BE2C (cell line): ENCODE results near the gene CAMK2D.

Experiments
- DNase-seq: peaks from one replicate; pipeline ENCODE4 v3.0.0-alpha.2; 2020
- H3K27me3 ChIP-seq: fragments of 250-450 bp; sonication (Bioruptor Pico); 2 replicates; pipeline ENCODE4 v1.5.1; 2020; ENCODE audit warnings: mild to moderate bottlenecking
- H3K36me3 ChIP-seq: fragments of 250-450 bp; sonication (Bioruptor Pico); 2 replicates; pipeline ENCODE4 v1.5.1; 2020; ENCODE audit warnings: mild to moderate bottlenecking
- H3K4me1 ChIP-seq: fragments of 250-450 bp; sonication (Bioruptor Pico); 2 replicates; pipeline ENCODE4 v1.5.1; 2020
- H3K4me3 ChIP-seq: 2 replicates; pipeline ENCODE4 v1.5.1; 2011; ENCODE audit warnings: low read depth, low read length
- H3K9me3 ChIP-seq: fragments of 250-450 bp; sonication (Bioruptor Pico); 2 replicates; pipeline ENCODE4 v1.5.1; 2020
- TF ChIP-seq, protein P1 (sequence below): IDR thresholded peaks from 2 replicates; pipeline ENCODE4 v1.5.1; 2012; ENCODE audit warnings: mild to moderate bottlenecking, low read depth, low read length

Gene CAMK2D

DNA sequence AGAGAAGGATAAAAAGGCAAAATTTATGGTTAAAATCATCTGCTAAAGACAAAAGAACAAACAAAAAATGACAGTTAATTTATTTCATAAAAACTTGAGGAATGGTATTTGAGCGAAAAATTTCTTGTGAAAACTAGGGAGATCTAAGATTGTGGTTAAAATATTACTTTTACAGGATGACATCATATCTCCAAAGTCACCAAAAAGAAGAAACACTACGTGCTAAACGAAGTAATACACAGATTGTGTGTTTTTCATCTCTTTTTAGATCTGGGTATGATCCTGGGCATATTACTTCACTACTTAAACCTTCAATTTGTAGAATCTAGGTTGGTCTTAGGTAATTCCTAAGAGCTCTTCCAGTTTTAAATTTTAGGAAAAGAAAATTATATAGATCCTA, 107.7 kb downstream of the CAMK2D start:
- Histone ChIP-seq H3K27me3 (no peaks in the 10 kb centered on the region), H3K9me3 (no peaks in the 10 kb centered on the region), H3K4me1 (no peaks in the 10 kb centered on the region; the same call in 1 of the 2 replicates), H3K36me3 (no peaks in the 10 kb centered on the region), H3K4me3 (no peak overlapping the region)
- TF ChIP-seq, protein P1, sequence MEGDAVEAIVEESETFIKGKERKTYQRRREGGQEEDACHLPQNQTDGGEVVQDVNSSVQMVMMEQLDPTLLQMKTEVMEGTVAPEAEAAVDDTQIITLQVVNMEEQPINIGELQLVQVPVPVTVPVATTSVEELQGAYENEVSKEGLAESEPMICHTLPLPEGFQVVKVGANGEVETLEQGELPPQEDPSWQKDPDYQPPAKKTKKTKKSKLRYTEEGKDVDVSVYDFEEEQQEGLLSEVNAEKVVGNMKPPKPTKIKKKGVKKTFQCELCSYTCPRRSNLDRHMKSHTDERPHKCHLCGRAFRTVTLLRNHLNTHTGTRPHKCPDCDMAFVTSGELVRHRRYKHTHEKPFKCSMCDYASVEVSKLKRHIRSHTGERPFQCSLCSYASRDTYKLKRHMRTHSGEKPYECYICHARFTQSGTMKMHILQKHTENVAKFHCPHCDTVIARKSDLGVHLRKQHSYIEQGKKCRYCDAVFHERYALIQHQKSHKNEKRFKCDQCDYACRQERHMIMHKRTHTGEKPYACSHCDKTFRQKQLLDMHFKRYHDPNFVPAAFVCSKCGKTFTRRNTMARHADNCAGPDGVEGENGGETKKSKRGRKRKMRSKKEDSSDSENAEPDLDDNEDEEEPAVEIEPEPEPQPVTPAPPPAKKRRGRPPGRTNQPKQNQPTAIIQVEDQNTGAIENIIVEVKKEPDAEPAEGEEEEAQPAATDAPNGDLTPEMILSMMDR: no peak
- no peak for DNase-seq

- TF ChIP-seq, protein P1: no peak
- no peak overlapping the region for H3K4me3 ChIP-seq
- H3K9me3 ChIP-seq: no peaks in the 10 kb centered on the region
- peaks cover 11% of the 10 kb centered on the region for H3K4me1 ChIP-seq
- H3K36me3 ChIP-seq: no peaks in the 10 kb centered on the region
- no peaks in the 10 kb centered on the region for H3K27me3 ChIP-seq
- no peak for DNase-seq
Measured at GRCh38 chr4:113646442-113646822, 115.1 kb downstream of the CAMK2D start.

- no peak for DNase-seq
- TF ChIP-seq, protein P1: no peak
Measured at GRCh38 chr4:113645771-113646441, 115.6 kb downstream of the CAMK2D start.

DNA sequence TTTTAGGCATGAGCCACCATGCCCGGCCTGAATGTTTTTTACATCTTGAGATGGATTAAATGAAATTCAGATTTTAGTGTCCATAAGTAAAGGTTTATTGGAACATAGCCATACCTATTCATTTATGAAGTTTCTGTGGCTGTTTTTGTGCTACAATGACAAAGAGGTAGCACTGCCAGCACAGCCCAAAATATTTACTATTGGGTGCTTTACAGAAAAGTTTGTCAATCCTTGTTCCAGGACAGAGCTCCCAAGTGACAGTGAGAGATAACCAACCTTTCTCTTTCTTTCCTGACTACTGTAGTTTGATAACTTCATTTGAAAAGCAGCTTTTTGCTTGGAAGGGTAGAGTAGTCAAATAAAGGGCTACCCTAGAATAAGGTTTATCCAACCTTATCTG, 116.2 kb downstream of the CAMK2D start:
- TF ChIP-seq, protein P1: no peak
- no peak for DNase-seq
- no peaks in the 10 kb centered on the region for H3K27me3 ChIP-seq
- H3K9me3 ChIP-seq: no peaks in the 10 kb centered on the region
- H3K36me3 ChIP-seq: no peaks in the 10 kb centered on the region
- no peak overlapping the region for H3K4me3 ChIP-seq
- peaks cover 11% of the 10 kb centered on the region for H3K4me1 ChIP-seq

More at GRCh38 chr4:113645771-113646441, 115.6 kb downstream of the CAMK2D start:
- no peaks in the 10 kb centered on the region for H3K36me3 ChIP-seq
- H3K4me1 ChIP-seq: peaks cover 11% of the 10 kb centered on the region
- no peaks in the 10 kb centered on the region for H3K9me3 ChIP-seq
- H3K27me3 ChIP-seq: no peaks in the 10 kb centered on the region
- H3K4me3 ChIP-seq: no peak overlapping the region

DNA sequence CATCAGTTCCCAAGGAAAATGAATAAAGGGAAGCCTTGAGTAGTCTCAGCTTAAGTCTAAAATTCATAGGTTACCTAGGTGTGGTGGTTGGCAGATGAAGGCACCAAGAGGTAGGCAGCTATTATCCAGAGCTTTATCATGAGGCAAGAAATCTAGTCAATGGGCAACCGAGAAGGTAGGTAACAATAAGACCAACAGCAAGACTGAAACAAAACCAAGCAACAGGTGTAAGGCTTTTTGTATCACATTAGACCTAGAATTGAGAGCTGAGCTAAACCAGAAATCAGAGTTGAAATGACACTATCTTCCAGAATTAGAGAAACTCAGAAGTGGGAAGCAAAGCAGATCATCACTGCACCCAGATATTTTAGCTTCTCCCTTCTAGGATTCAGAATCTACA, 117.1 kb downstream of the CAMK2D start:
- H3K4me3 ChIP-seq: no peak overlapping the region
- peaks cover 11% of the 10 kb centered on the region for H3K4me1 ChIP-seq
- H3K36me3 ChIP-seq: no peaks in the 10 kb centered on the region
- no peak for DNase-seq
- no peaks in the 10 kb centered on the region for H3K9me3 ChIP-seq
- H3K27me3 ChIP-seq: no peaks in the 10 kb centered on the region
- TF ChIP-seq, protein P1: no peak

GRCh38 chr4:113643505-113643904, 118.0 kb downstream of the CAMK2D start:
- Histone ChIP-seq H3K36me3 (no peaks in the 10 kb centered on the region), H3K4me3 (no peak overlapping the region), H3K9me3 (no peaks in the 10 kb centered on the region), H3K4me1 (peaks cover 11% of the 10 kb centered on the region), H3K27me3 (no peaks in the 10 kb centered on the region)
- TF ChIP-seq, protein P1: no peak
- DNase-seq: no peak
